ENCODE data around the gene MRGPRD.

MRGPRD gene

GRCh38 chr11:68999093-68999747 lies 18.4 kb upstream of the MRGPRD start:
- no peak overlapping the region for H3K4me3 ChIP-seq (ENCODE audit: low read depth in 1 of 2, low read length in 2 of 2)
- no peaks in the 10 kb centered on the region for H3K36me3 ChIP-seq (ENCODE audit: insufficient read depth, low read length)
- no peak overlapping the region for H3K27ac ChIP-seq (ENCODE audit: low read length)
- no peaks in the 10 kb centered on the region; the same call in 1 of the 2 replicates for H4K20me1 ChIP-seq (ENCODE audit: insufficient read depth, low read length)
- no peaks in the 10 kb centered on the region for H3K9me3 ChIP-seq (ENCODE audit: insufficient read depth, low read length, severe bottlenecking)
- TF ChIP-seq CTCF (IDR thresholded peaks at IDR 0.05; ENCODE audit: borderline replicate concordance, extremely low read depth, low read length, poor library complexity, severe bottlenecking): no peak
- TF ChIP-seq EZH2 (IDR thresholded peaks at IDR 0.05; ENCODE audit: borderline replicate concordance, low read depth, low read length, severe bottlenecking): no peak
- DNase-seq: no peak
- no peaks in the 10 kb centered on the region for H3K27me3 ChIP-seq (ENCODE audit: insufficient read depth, low read length, poor library complexity)
- H2AFZ ChIP-seq (ENCODE audit: low read depth, low read length): no peak overlapping the region
- H3K4me2 ChIP-seq (ENCODE audit: insufficient read depth, low read length): no peak overlapping the region
- H3K9ac ChIP-seq (ENCODE audit: low read depth, low read length): no peak overlapping the region
- peaks cover 7% of the 10 kb centered on the region; the same call in 1 of the 2 replicates for H3K4me1 ChIP-seq (ENCODE audit: insufficient read depth, low read length)
- ATAC-seq (ENCODE audit: insufficient read depth, low read depth): no peak
- no peaks in the 10 kb centered on the region for H3K79me2 ChIP-seq (ENCODE audit: insufficient read depth, low read length)

GRCh38 chr11:68998390-68998911 lies 17.7 kb upstream of the MRGPRD start:
- Histone ChIP-seq H3K9me3 (ENCODE audit: insufficient read depth, low read length, severe bottlenecking) (no peaks in the 10 kb centered on the region), H3K4me3 (ENCODE audit: low read depth in 1 of 2, low read length in 2 of 2) (no peak overlapping the region), H3K4me1 (ENCODE audit: insufficient read depth, low read length) (peaks cover 7% of the 10 kb centered on the region; the same call in 1 of the 2 replicates), H3K4me2 (ENCODE audit: insufficient read depth, low read length) (no peak overlapping the region), H3K36me3 (ENCODE audit: insufficient read depth, low read length) (no peaks in the 10 kb centered on the region), H3K27ac (ENCODE audit: low read length) (no peak overlapping the region), H4K20me1 (ENCODE audit: insufficient read depth, low read length) (no peaks in the 10 kb centered on the region; the same call in 1 of the 2 replicates), H3K79me2 (ENCODE audit: insufficient read depth, low read length) (no peaks in the 10 kb centered on the region), H2AFZ (ENCODE audit: low read depth, low read length) (peak overlapping the region; percentile 9; the same call in 1 of the 2 replicates), H3K9ac (ENCODE audit: low read depth, low read length) (no peak overlapping the region), H3K27me3 (ENCODE audit: insufficient read depth, low read length, poor library complexity) (no peaks in the 10 kb centered on the region)
- no peak for TF ChIP-seq EZH2 (IDR thresholded peaks at IDR 0.05; ENCODE audit: borderline replicate concordance, low read depth, low read length, severe bottlenecking)
- TF ChIP-seq CTCF (IDR thresholded peaks at IDR 0.05; ENCODE audit: borderline replicate concordance, extremely low read depth, low read length, poor library complexity, severe bottlenecking): no peak
- ATAC-seq (ENCODE audit: insufficient read depth, low read depth) (peak; percentile 90), DNase-seq (peak; percentile 61)

- TF ChIP-seq CTCF (IDR thresholded peaks at IDR 0.05; ENCODE audit: borderline replicate concordance, extremely low read depth, low read length, poor library complexity, severe bottlenecking) (no peak), EZH2 (IDR thresholded peaks at IDR 0.05; ENCODE audit: borderline replicate concordance, low read depth, low read length, severe bottlenecking) (no peak)
- Histone ChIP-seq H3K27me3 (ENCODE audit: insufficient read depth, low read length, poor library complexity) (no peaks in the 10 kb centered on the region), H3K79me2 (ENCODE audit: insufficient read depth, low read length) (no peaks in the 10 kb centered on the region), H4K20me1 (ENCODE audit: insufficient read depth, low read length) (no peaks in the 10 kb centered on the region; the same call in 1 of the 2 replicates), H3K9me3 (ENCODE audit: insufficient read depth, low read length, severe bottlenecking) (no peaks in the 10 kb centered on the region), H3K4me3 (ENCODE audit: low read depth in 1 of 2, low read length in 2 of 2) (no peak overlapping the region), H3K4me2 (ENCODE audit: insufficient read depth, low read length) (no peak overlapping the region), H2AFZ (ENCODE audit: low read depth, low read length) (no peak overlapping the region; the same call in 1 of the 2 replicates), H3K27ac (ENCODE audit: low read length) (no peak overlapping the region), H3K36me3 (ENCODE audit: insufficient read depth, low read length) (no peaks in the 10 kb centered on the region), H3K9ac (ENCODE audit: low read depth, low read length) (no peak overlapping the region), H3K4me1 (ENCODE audit: insufficient read depth, low read length) (peaks cover 7% of the 10 kb centered on the region; the same call in 1 of the 2 replicates)
- ATAC-seq (ENCODE audit: insufficient read depth, low read depth) (no peak), DNase-seq (no peak)
These were observed 17.2 kb upstream of the MRGPRD start for GRCh38 chr11:68997995-68998348.
